ENCODE results near the gene EIF4G1.

Gene EIF4G1

DNA sequence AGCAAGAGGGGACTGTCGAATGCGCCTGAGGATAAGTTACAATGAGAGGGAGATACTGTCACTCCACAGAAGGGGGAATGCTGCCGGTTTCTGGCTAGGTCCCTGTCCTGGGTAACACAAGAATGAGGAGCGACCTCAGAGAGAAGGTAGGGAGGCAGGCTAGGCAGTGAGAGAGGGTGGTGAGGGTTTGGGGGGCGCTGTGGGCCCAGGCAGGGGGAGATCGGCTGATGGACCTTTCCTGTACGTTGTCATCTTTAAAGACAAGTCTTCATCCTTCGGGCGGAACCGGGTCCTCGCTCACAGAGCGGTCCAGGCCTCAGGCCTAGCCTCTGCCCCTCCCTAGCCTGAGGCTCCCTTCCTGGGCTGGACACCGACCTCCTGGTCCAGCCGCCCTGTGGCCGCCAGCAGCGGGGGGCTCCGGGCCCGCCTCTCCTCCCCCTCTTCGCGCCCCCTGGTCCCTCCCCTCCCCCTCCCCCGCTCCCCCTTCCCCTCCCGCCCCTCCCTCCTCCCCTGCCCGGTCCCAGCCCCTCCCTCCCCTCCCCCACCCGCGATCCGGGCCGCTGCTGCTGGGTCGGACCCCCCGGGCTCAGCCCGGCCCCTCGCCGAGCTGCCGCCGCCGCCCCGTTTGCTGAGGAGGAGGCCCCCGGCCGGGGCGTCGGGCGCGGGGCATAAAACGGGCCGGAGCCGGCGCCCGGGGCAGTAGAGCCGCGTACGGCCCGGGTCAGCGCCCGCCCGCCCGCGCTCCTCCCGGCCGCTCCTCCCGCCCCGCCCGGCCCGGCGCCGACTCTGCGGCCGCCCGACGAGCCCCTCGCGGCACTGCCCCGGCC is 65.2 kb downstream of the EIF4G1 start, which contains the start of gene CHRD:
TSS of gene CHRD (plus strand) at position 697 of the 827 bp plus-strand sequence. CDS start 265 bp downstream, outside the sequence.
- 4% methylated on average over 58 to 62 of the region's 71 CpGs for WGBS, 2 experiments
- H3K4me3 ChIP-seq (ENCODE audit: insufficient read depth, low read depth, low read length): peak within 1 kb of the TSS; percentile 40
- H3K4me1 ChIP-seq (ENCODE audit: control insufficient read depth, insufficient read depth, low read length): peaks cover 29% of the 10 kb centered on the region
- no peak within 1 kb of the TSS for H3K27ac ChIP-seq (ENCODE audit: insufficient read depth, low read depth, low read length, poor library complexity, severe bottlenecking)
- no peaks in the 10 kb centered on the region for H3K36me3 ChIP-seq (ENCODE audit: control insufficient read depth, insufficient read depth, low read length)
- peaks cover 35% of the 10 kb centered on the region for H3K27me3 ChIP-seq (ENCODE audit: control insufficient read depth, insufficient read depth, low read length, poor library complexity, severe bottlenecking)
- H3K9me3 ChIP-seq (ENCODE audit: control insufficient read depth, low read length): no peaks in the 10 kb centered on the region

DNA sequence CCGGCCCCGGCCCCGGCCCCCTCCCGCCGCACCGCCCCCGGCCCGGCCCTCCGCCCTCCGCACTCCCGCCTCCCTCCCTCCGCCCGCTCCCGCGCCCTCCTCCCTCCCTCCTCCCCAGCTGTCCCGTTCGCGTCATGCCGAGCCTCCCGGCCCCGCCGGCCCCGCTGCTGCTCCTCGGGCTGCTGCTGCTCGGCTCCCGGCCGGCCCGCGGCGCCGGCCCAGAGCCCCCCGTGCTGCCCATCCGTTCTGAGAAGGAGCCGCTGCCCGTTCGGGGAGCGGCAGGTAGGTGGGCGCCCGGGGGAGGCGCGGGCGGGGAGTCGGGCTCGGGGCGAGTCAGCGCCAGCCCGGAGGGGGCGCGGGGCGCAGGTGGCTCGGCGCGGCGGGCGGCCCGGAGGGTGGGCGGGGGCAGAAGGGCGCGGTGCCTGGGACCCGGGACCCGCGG is 65.8 kb downstream of the EIF4G1 start:
- WGBS, 2 experiments: 0% methylated on average over 56 to 57 of the region's 62 CpGs
- no peak overlapping the region for H3K27ac ChIP-seq (ENCODE audit: insufficient read depth, low read depth, low read length, poor library complexity, severe bottlenecking)
- H3K4me3 ChIP-seq (ENCODE audit: insufficient read depth, low read depth, low read length): peak overlapping the region; percentile 40
- no peaks in the 10 kb centered on the region for H3K9me3 ChIP-seq (ENCODE audit: control insufficient read depth, low read length)
- peaks cover 35% of the 10 kb centered on the region for H3K27me3 ChIP-seq (ENCODE audit: control insufficient read depth, insufficient read depth, low read length, poor library complexity, severe bottlenecking)
- peaks cover 29% of the 10 kb centered on the region for H3K4me1 ChIP-seq (ENCODE audit: control insufficient read depth, insufficient read depth, low read length)
- H3K36me3 ChIP-seq (ENCODE audit: control insufficient read depth, insufficient read depth, low read length): no peaks in the 10 kb centered on the region

DNA sequence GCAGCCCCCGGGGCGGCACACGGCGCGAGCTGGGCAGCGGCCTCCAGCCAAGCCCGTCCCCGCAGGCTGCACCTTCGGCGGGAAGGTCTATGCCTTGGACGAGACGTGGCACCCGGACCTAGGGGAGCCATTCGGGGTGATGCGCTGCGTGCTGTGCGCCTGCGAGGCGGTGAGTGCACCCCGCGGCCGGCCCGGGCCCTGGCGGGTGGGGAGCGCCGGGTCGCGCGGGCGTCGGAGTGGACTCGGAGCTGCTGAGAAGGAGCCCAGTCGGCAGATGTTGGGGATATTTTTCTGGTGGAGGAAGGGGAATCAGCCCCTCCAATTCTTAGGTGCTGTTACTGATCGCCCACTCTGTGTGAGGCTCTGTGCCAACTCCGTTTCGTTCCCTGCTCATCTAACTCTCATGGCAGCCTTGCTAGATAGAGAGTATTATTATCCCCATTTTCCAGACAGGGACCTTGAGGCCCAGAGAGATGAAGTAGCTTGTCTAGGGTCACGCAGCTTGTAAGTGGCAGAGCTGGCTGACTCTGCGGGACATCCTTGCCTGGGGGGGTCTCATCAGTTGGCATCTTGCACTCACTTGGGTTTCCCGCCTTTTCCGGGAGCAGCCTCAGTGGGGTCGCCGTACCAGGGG is 66.3 kb downstream of the EIF4G1 start:
- Histone ChIP-seq H3K36me3 (ENCODE audit: control insufficient read depth, insufficient read depth, low read length) (no peaks in the 10 kb centered on the region), H3K4me1 (ENCODE audit: control insufficient read depth, insufficient read depth, low read length) (peaks cover 29% of the 10 kb centered on the region), H3K27ac (ENCODE audit: insufficient read depth, low read depth, low read length, poor library complexity, severe bottlenecking) (no peak overlapping the region), H3K9me3 (ENCODE audit: control insufficient read depth, low read length) (no peaks in the 10 kb centered on the region), H3K27me3 (ENCODE audit: control insufficient read depth, insufficient read depth, low read length, poor library complexity, severe bottlenecking) (peaks cover 35% of the 10 kb centered on the region), H3K4me3 (ENCODE audit: insufficient read depth, low read depth, low read length) (peak overlapping the region; percentile 40)
- 1 to 2% methylated on average over 42 of the region's 42 CpGs for WGBS, 2 experiments

DNA sequence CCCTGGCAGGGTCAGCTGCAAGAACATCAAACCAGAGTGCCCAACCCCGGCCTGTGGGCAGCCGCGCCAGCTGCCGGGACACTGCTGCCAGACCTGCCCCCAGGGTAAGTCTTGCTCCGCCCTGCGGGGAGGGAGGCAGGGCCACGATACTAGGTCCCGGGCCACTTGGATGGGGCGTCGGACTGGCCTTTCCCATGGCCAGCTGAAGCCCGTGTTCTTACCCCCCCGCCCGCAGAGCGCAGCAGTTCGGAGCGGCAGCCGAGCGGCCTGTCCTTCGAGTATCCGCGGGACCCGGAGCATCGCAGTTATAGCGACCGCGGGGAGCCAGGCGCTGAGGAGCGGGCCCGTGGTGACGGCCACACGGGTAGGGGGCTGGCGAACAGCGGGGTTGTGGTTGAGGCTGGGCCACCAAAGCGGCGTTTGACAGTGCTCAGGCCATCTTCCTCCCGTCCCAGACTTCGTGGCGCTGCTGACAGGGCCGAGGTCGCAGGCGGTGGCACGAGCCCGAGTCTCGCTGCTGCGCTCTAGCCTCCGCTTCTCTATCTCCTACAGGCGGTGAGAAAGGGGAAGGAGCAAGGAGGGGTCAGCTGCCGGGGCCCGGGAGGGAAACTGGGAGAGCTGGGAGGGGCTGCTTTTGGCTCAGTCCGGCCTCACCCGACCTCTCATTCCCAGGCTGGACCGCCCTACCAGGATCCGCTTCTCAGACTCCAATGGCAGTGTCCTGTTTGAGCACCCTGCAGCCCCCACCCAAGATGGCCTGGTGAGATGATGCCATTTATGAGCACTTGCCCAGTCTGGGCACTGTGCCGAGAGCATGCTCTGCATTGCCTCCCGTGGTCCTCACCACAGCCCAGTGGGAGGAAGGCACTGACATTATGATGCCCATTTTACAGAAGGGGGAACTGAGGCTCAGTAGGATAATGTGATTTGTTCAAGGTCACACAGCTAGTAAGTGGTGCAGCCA is 67.1 kb downstream of the EIF4G1 start:
- 5 to 6% methylated on average over 55 of the region's 55 CpGs for WGBS, 2 experiments
- H3K27me3 ChIP-seq (ENCODE audit: control insufficient read depth, insufficient read depth, low read length, poor library complexity, severe bottlenecking): peaks cover 35% of the 10 kb centered on the region
- peaks cover 29% of the 10 kb centered on the region for H3K4me1 ChIP-seq (ENCODE audit: control insufficient read depth, insufficient read depth, low read length)
- peak overlapping the region; percentile 40 for H3K4me3 ChIP-seq (ENCODE audit: insufficient read depth, low read depth, low read length)
- H3K27ac ChIP-seq (ENCODE audit: insufficient read depth, low read depth, low read length, poor library complexity, severe bottlenecking): no peak overlapping the region
- H3K36me3 ChIP-seq (ENCODE audit: control insufficient read depth, insufficient read depth, low read length): no peaks in the 10 kb centered on the region
- no peaks in the 10 kb centered on the region for H3K9me3 ChIP-seq (ENCODE audit: control insufficient read depth, low read length)

DNA sequence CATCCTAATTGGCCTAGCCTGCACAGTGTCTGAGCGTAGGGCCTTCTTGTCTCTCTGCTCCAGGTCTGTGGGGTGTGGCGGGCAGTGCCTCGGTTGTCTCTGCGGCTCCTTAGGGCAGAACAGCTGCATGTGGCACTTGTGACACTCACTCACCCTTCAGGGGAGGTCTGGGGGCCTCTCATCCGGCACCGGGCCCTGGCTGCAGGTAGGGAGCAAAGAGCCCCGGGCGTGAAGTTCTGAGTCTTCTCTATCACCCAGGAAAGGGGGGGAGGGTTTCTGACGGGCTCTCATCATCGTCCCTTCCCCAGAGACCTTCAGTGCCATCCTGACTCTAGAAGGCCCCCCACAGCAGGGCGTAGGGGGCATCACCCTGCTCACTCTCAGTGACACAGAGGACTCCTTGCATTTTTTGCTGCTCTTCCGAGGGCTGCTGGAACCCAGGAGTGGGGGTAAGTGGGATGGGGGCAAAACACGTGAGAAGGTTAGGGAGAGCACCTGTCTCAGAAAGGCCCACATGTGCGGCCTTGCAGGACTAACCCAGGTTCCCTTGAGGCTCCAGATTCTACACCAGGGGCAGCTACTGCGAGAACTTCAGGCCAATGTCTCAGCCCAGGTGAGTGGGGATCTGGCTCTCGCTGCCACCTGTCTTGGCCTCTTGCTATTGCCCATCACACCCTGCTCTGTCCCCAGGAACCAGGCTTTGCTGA is 68.1 kb downstream of the EIF4G1 start:
- H3K27me3 ChIP-seq (ENCODE audit: control insufficient read depth, insufficient read depth, low read length, poor library complexity, severe bottlenecking): peaks cover 35% of the 10 kb centered on the region
- peaks cover 25% of the 10 kb centered on the region for H3K4me1 ChIP-seq (ENCODE audit: control insufficient read depth, insufficient read depth, low read length)
- WGBS, 2 experiments: 91 to 93% methylated on average over 16 of the region's 16 CpGs
- no peaks in the 10 kb centered on the region for H3K9me3 ChIP-seq (ENCODE audit: control insufficient read depth, low read length)
- H3K27ac ChIP-seq (ENCODE audit: insufficient read depth, low read depth, low read length, poor library complexity, severe bottlenecking): no peak overlapping the region
- H3K4me3 ChIP-seq (ENCODE audit: insufficient read depth, low read depth, low read length): no peak overlapping the region
- H3K36me3 ChIP-seq (ENCODE audit: control insufficient read depth, insufficient read depth, low read length): no peaks in the 10 kb centered on the region

DNA sequence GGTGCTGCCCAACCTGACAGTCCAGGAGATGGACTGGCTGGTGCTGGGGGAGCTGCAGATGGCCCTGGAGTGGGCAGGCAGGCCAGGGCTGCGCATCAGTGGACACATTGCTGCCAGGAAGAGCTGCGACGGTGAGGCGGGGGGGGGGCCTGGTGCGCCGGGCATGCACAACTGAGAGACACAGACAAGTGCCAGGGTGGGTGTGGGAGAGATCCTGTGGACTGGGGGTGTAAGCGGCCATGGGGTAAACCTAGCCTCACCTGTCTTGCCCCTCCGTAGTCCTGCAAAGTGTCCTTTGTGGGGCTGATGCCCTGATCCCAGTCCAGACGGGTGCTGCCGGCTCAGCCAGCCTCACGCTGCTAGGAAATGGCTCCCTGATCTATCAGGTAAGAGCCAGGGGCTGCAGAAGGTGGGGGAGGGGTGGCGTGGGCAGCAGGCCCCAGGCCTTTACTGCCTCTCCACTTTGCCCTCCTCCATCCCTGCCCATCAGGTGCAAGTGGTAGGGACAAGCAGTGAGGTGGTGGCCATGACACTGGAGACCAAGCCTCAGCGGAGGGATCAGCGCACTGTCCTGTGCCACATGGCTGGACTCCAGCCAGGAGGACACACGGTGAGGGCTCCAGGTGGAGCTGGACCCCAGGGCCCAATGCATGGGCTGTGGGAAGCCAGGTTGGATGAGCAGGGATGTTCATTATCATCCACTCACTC is 68.8 kb downstream of the EIF4G1 start:
- H3K9me3 ChIP-seq (ENCODE audit: control insufficient read depth, low read length): no peaks in the 10 kb centered on the region
- no peaks in the 10 kb centered on the region for H3K36me3 ChIP-seq (ENCODE audit: control insufficient read depth, insufficient read depth, low read length)
- peaks cover 18% of the 10 kb centered on the region for H3K4me1 ChIP-seq (ENCODE audit: control insufficient read depth, insufficient read depth, low read length)
- no peak overlapping the region for H3K27ac ChIP-seq (ENCODE audit: insufficient read depth, low read depth, low read length, poor library complexity, severe bottlenecking)
- H3K27me3 ChIP-seq (ENCODE audit: control insufficient read depth, insufficient read depth, low read length, poor library complexity, severe bottlenecking): peaks cover 35% of the 10 kb centered on the region
- H3K4me3 ChIP-seq (ENCODE audit: insufficient read depth, low read depth, low read length): no peak overlapping the region
- WGBS, 2 experiments: 88 to 92% methylated on average over 15 of the region's 15 CpGs

DNA sequence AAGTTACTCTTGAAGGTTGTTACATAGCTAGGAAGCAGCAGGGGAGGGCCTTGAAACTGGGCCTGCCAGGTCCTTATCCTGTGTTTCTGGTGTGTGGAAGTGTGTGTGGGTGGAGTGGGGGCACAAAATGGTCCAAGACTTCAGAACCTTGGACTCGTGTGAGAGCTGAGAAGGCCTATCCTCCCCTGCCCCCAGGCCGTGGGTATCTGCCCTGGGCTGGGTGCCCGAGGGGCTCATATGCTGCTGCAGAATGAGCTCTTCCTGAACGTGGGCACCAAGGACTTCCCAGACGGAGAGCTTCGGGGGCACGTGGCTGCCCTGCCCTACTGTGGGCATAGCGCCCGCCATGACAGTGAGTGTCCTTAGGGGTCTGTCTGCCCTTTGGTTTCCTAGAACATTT is 69.9 kb downstream of the EIF4G1 start:
- H3K9me3 ChIP-seq (ENCODE audit: control insufficient read depth, low read length): no peaks in the 10 kb centered on the region
- H3K27ac ChIP-seq (ENCODE audit: insufficient read depth, low read depth, low read length, poor library complexity, severe bottlenecking): no peak overlapping the region
- H3K27me3 ChIP-seq (ENCODE audit: control insufficient read depth, insufficient read depth, low read length, poor library complexity, severe bottlenecking): peaks cover 30% of the 10 kb centered on the region
- H3K4me1 ChIP-seq (ENCODE audit: control insufficient read depth, insufficient read depth, low read length): peaks cover 7% of the 10 kb centered on the region
- no peaks in the 10 kb centered on the region for H3K36me3 ChIP-seq (ENCODE audit: control insufficient read depth, insufficient read depth, low read length)
- no peak overlapping the region for H3K4me3 ChIP-seq (ENCODE audit: insufficient read depth, low read depth, low read length)
- 93% methylated on average over 9 of the region's 9 CpGs for WGBS, 2 experiments

Data from ectodermal cell (in vitro differentiated cells).